Inflammatory macrophage treated with lipopolysaccharide for 4 hours (primary cell): ENCODE measurements around the gene RAB27A.
"Not testable (repeated sequence)": the region's sequence is repeated elsewhere in the genome, so short reads cannot be mapped to it uniquely, and the experiment has no call there.

Experiments used
- DNase-seq: peaks from one replicate; pipeline ENCODE4 v3.0.0-alpha.2; 2020

RAB27A gene

GRCh38 chr15:55281517-55282228, 7.9 kb downstream of the RAB27A start:
- no peak for DNase-seq

GRCh38 chr15:55280589-55280988, 9.0 kb downstream of the RAB27A start:
- DNase-seq = not testable (repeated sequence)

GRCh38 chr15:55279746-55280351, 9.8 kb downstream of the RAB27A start:
- DNase-seq = peak; percentile 75

- DNase-seq = no peak
Observed at GRCh38 chr15:55279100-55279745, 10.4 kb downstream of the RAB27A start.

GRCh38 chr15:55277715-55278114, 11.9 kb downstream of the RAB27A start:
- no peak for DNase-seq

- peak; percentile 51 for DNase-seq
Observed at GRCh38 chr15:55277116-55277564, 12.5 kb downstream of the RAB27A start.

- no peak for DNase-seq
Observed at GRCh38 chr15:55276324-55276723, 13.3 kb downstream of the RAB27A start.

GRCh38 chr15:55270291-55270690, 19.3 kb downstream of the RAB27A start:
- no peak for DNase-seq

- no peak for DNase-seq
Observed at GRCh38 chr15:55268176-55268695, 21.4 kb downstream of the RAB27A start.

GRCh38 chr15:55267401-55268175, 22.0 kb downstream of the RAB27A start:
- DNase-seq = peak; percentile 82

GRCh38 chr15:55266547-55266946, 23.1 kb downstream of the RAB27A start:
- no peak for DNase-seq

GRCh38 chr15:55260562-55261131, 29.0 kb downstream of the RAB27A start:
- peak; percentile 35 for DNase-seq

GRCh38 chr15:55257938-55258337, 31.7 kb downstream of the RAB27A start:
- no peak for DNase-seq

- DNase-seq = no peak
Observed at GRCh38 chr15:55257012-55257670, 32.5 kb downstream of the RAB27A start.

GRCh38 chr15:55256281-55257011, 33.2 kb downstream of the RAB27A start:
- no peak for DNase-seq

- DNase-seq = peak; percentile 51
Observed at GRCh38 chr15:55255714-55256113, 33.9 kb downstream of the RAB27A start.

- DNase-seq = peak; percentile 32
Observed at GRCh38 chr15:55254916-55255679, 34.5 kb downstream of the RAB27A start.

- peak; percentile 59 for DNase-seq
Observed at GRCh38 chr15:55253580-55253979, 36.0 kb downstream of the RAB27A start.

- DNase-seq = not testable (repeated sequence)
Observed at GRCh38 chr15:55252201-55252600, 37.4 kb downstream of the RAB27A start.

GRCh38 chr15:55250941-55251340, 38.7 kb downstream of the RAB27A start:
- no peak for DNase-seq

GRCh38 chr15:55250392-55250791, 39.2 kb downstream of the RAB27A start:
- DNase-seq = peak; percentile 93
